Transverse colon (tissue), 4 donors: ENCODE results near the gene TNFAIP3. TPM values are rescaled to one million over a fixed set of nuclear protein-coding genes. Genes with fewer than 3 reads are reported as not detected.

Experiments used
- DNase-seq: peaks from one replicate; pipeline ENCODE4 v3.0.0-alpha.2; 2019
- H3K27ac ChIP-seq, 4 donors: fragments of 200-600 bp; sonication (generic); 2 replicates each; pipeline ENCODE4 v1.5.1; 2016 to 2018; ENCODE audit warnings: inconsistent platforms in 4 of 4
- H3K27me3 ChIP-seq: fragments of 200-600 bp; sonication (generic); 2 replicates; pipeline ENCODE4 v1.5.1; 2017; ENCODE audit warnings: inconsistent platforms
- H3K36me3 ChIP-seq, 4 donors: fragments of 200-600 bp; sonication (generic); 2 replicates each; pipeline ENCODE4 v1.5.1; 2017 to 2019; ENCODE audit warnings: inconsistent platforms in 4 of 4
- H3K4me1 ChIP-seq, 4 donors: fragments of 200-600 bp; sonication (generic); 2 replicates each; pipeline ENCODE4 v1.5.1; 2017 to 2020; ENCODE audit warnings: inconsistent platforms in 4 of 4
- H3K4me3 ChIP-seq, 4 donors: fragments of 200-600 bp; sonication (generic); 1 replicate in 1 of 4; 2 replicates in 3 of 4; pipeline versions ENCODE4 v1.5.1 to v1.6.1; 2017 to 2019; ENCODE audit warnings: inconsistent platforms in 4 of 4
- H3K9me3 ChIP-seq, 2 donors: fragments of 200-600 bp; sonication (generic); 2 replicates each; pipeline ENCODE4 v1.5.1; 2017 to 2019; ENCODE audit warnings: inconsistent platforms in 2 of 2
- EP300 ChIP-seq: sonication (generic); formaldehyde crosslinking; IDR thresholded peaks from one replicate; pipeline ENCODE4 v1.6.1; 2017; ENCODE audit warnings: antibody characterized with exemption, low read depth
- POLR2A ChIP-seq: fragments of 450-650 bp; IDR thresholded peaks from one replicate; pipeline ENCODE4 v1.6.1; 2016; ENCODE audit warnings: antibody characterized with exemption, mild to moderate bottlenecking, moderate library complexity
- POLR2AphosphoS5 ChIP-seq, 3 donors: sonication (generic); formaldehyde crosslinking; IDR thresholded peaks; one replicate each; pipeline ENCODE4 v1.6.1; 2016; ENCODE audit warnings: antibody characterized with exemption in 3 of 3
- whole genome bisulfite sequencing, 2 donors: methylation state at CpG; one replicate each; pipeline ENCODE4 v1.1.5; 2018; ENCODE audit warnings: low coverage in 1 of 2; 5-methylcytosine and 5-hydroxymethylcytosine counted together
- in situ Hi-C, 4 donors: fragments of 200-750 bp; cut with MboI; loops; one replicate each; pipeline versions ENCODE4 v1.15.0 to v1.15.1; 2017; ENCODE audit warnings: low sequenced_read_pairs in 3 of 4, low pct_ligation_motif_present in 1 of 4, low pct_unique_long_range_greater_than_20kb in 1 of 4
- intact Hi-C: fragments of 100-400 bp; cut with DNase I; formaldehyde crosslinking; loops from one replicate; pipeline ENCODE4 v1.15.1; 2023; ENCODE audit warnings: low total_unique reads
- total RNA-seq, 4 donors: library from RNA; depleted of rRNA; stranded (reverse); fragments of >200 nt; gene quantifications; one replicate each; pipeline ENCODE4 v1.1.0, GENCODE V29; 2016
- TF ChIP-seq, protein P1 (sequence below), 5 experiments: fragments of 200-600 bp in 3 of 5; fragments of 450-650 bp in 2 of 5; sonication (generic) in 3 of 5; IDR thresholded peaks; 1 replicate in 2 of 5; 2 replicates in 3 of 5; pipeline ENCODE4 v1.5.1; 2016 to 2017; ENCODE audit warnings: antibody characterized with exemption in 5 of 5, inconsistent platforms in 3 of 5, mild to moderate bottlenecking in 2 of 5, moderate library complexity in 1 of 5

Gene TNFAIP3
- total RNA-seq, 4 donors from 2014 or later = 21.4 to 46.8 (median 36.3) TPM

DNA sequence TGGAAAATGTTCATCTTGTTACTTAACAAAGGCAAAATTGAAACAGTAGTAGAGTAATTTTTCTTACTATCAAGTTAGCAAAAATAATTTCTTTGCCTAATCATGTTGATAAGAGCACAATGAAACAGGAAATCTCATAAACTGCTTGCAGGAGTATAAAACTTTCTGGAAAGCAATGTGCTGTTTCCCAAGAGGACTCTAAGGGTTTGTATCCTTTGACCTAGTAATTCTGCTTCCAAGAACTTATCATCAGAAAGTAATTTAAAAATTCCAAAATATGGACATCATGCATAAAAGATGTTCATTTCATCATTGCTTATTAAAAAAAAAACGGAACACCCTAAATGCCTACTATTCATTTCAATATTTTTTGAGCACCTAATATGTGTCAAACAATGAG, 46.1 kb upstream of the TNFAIP3 start:
- in situ Hi-C loops = no loop called here
- Histone ChIP-seq H3K27me3 (no peaks in the 10 kb centered on the region), H3K36me3 (no peaks in the 10 kb centered on the region), H3K4me3 (no peak overlapping the region), H3K9me3 (no peaks in the 10 kb centered on the region), H3K4me1 (peaks cover 0 to 37% (median 6%) of the 10 kb centered on the region in 4 donors), H3K27ac (peak overlapping the region in 2 of 4 donors; percentile 6 to 44)
- TF ChIP-seq, protein P1, sequence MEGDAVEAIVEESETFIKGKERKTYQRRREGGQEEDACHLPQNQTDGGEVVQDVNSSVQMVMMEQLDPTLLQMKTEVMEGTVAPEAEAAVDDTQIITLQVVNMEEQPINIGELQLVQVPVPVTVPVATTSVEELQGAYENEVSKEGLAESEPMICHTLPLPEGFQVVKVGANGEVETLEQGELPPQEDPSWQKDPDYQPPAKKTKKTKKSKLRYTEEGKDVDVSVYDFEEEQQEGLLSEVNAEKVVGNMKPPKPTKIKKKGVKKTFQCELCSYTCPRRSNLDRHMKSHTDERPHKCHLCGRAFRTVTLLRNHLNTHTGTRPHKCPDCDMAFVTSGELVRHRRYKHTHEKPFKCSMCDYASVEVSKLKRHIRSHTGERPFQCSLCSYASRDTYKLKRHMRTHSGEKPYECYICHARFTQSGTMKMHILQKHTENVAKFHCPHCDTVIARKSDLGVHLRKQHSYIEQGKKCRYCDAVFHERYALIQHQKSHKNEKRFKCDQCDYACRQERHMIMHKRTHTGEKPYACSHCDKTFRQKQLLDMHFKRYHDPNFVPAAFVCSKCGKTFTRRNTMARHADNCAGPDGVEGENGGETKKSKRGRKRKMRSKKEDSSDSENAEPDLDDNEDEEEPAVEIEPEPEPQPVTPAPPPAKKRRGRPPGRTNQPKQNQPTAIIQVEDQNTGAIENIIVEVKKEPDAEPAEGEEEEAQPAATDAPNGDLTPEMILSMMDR (IDR thresholded peaks at IDR 0.05) = no peak
- TF ChIP-seq POLR2A (no peak), EP300 (no peak), POLR2AphosphoS5 (IDR thresholded peaks at IDR 0.05) (no peak)
- DNase-seq = no peak
- 10 to 65% methylated on average over 1 of the region's 1 CpG for WGBS, 2 donors
- intact Hi-C loops = no loop called here

DNA sequence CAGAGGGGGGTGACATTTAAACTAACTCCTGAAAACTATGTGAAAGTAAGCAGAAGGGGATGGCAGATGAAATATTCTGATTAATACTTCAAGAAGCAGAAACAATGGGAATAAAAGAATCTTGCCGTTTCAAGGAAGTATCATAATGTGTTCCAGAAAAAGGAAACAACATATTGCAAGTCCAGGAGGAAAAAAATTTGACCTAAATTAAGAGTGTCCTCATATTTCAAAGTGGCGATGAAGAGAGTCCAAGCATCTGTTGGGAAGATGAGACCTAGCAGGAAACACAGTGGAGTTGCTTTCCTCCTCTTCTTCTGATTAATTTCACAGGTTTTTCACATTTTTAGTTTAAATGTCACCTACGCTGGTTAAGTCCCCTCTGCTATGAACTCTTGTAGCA, 45.6 kb upstream of the TNFAIP3 start:
- DNase-seq = no peak
- Histone ChIP-seq H3K4me1 (peaks cover 0 to 32% (median 6%) of the 10 kb centered on the region in 4 donors), H3K9me3 (no peaks in the 10 kb centered on the region), H3K36me3 (no peaks in the 10 kb centered on the region), H3K27me3 (no peaks in the 10 kb centered on the region), H3K27ac (peak overlapping the region in 2 of 4 donors; percentile 6 to 44), H3K4me3 (no peak overlapping the region)
- TF ChIP-seq EP300 (no peak), POLR2A (no peak), POLR2AphosphoS5 (IDR thresholded peaks at IDR 0.05) (no peak)
- TF ChIP-seq, protein P1 (IDR thresholded peaks at IDR 0.05) = no peak
- intact Hi-C loops (no loop called here), in situ Hi-C loops (no loop called here)
- 61 to 67% methylated on average over 3 of the region's 3 CpGs for WGBS, 2 donors

DNA sequence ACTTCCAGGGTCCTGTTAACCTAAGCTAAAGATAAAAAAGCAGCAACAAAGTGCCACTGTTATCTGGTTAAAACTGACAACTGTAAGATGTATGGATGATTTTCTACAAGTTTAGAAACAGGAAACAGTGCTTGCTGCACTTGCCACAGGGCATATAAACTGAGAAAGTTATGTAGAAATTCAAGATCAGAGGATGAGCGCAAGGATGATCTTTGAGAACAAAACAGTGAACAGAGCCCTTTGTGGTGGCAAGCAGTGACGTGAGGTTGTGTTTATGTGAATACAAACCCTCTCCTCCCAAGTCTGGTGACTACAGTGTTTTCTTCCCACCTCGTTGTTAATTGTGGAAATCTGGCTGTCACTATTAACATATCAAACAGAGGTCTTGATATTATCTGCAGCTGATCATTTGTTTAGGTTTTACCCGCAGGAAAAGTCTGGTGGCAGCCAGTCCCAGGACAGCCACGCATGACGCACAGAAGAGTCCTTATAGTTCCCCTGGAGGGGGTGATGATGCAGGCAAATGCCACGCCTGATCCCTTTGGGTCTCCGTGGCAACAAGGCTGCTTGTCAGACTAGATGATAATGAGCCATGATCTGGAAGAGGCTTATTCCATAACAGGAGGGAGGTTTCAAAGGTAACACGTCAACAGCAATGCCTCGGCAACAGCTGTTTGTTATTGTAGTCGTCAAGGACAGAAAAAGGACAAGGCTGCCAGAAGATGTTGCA, 43.1 kb upstream of the TNFAIP3 start:
- Histone ChIP-seq H3K9me3 (no peaks in the 10 kb centered on the region), H3K4me1 (peaks cover 0 to 32% (median 6%) of the 10 kb centered on the region in 4 donors), H3K4me3 (no peak overlapping the region), H3K27me3 (no peaks in the 10 kb centered on the region), H3K27ac (peak overlapping the region; percentile 57 to 79 (median 64)), H3K36me3 (no peaks in the 10 kb centered on the region)
- DNase-seq = peak; percentile 65
- in situ Hi-C loops = no loop called here
- WGBS, 2 donors = 35 to 47% methylated on average over 6 to 11 of the region's 11 CpGs
- intact Hi-C loops = no loop called here
- TF ChIP-seq, protein P1 (IDR thresholded peaks at IDR 0.05) = no peak
- TF ChIP-seq POLR2AphosphoS5 (IDR thresholded peaks at IDR 0.05) (peak; percentile 25 to 52 (median 29)), EP300 (peak; percentile 92)

GRCh38 chr6:137824556-137824879, 42.5 kb upstream of the TNFAIP3 start:
- 42 to 53% methylated on average over 1 of the region's 1 CpG for WGBS, 2 donors
- no peak overlapping the region for H3K4me3 ChIP-seq
- no peak for DNase-seq
- peaks cover 0 to 32% (median 6%) of the 10 kb centered on the region in 4 donors for H3K4me1 ChIP-seq
- H3K27ac ChIP-seq = peak overlapping the region; percentile 57 to 79 (median 64)
- TF ChIP-seq POLR2AphosphoS5 (IDR thresholded peaks at IDR 0.05) = no peak
- TF ChIP-seq POLR2A = no peak
- TF ChIP-seq, protein P1 (IDR thresholded peaks at IDR 0.05) = no peak
- no peak for TF ChIP-seq EP300
- no peaks in the 10 kb centered on the region for H3K9me3 ChIP-seq
- in situ Hi-C loops = no loop called here
- H3K27me3 ChIP-seq = no peaks in the 10 kb centered on the region
- H3K36me3 ChIP-seq = no peaks in the 10 kb centered on the region
- intact Hi-C loops = no loop called here
